HFF-Myc (cell line): ENCODE data around the gene PLEKHG4B.
A peak's percentile ranks its signal among the peaks of the same experiment; 100 is the strongest.
"Not testable (repeated sequence)": the region's sequence is repeated elsewhere in the genome, so short reads cannot be mapped to it uniquely, and the experiment has no call there.

Experiments used
- DNase-seq: peaks from one replicate; pipeline ENCODE4 v3.0.0-alpha.2; 2011; ENCODE audit warnings: low read depth; ENCODE audit errors: extremely low read depth
- H3K4me3 ChIP-seq: replicated peaks from 2 replicates; pipeline ENCODE4 v1.5.1; 2011; ENCODE audit warnings: low read depth, mild to moderate bottlenecking, control low read depth, low read length
- TF ChIP-seq, protein P1 (sequence below): IDR thresholded peaks from 2 replicates; pipeline ENCODE4 v1.5.1; 2012; ENCODE audit warnings: mild to moderate bottlenecking, low read depth, low read length, control low read depth; ENCODE audit errors: missing control alignments

The PLEKHG4B gene

DNA sequence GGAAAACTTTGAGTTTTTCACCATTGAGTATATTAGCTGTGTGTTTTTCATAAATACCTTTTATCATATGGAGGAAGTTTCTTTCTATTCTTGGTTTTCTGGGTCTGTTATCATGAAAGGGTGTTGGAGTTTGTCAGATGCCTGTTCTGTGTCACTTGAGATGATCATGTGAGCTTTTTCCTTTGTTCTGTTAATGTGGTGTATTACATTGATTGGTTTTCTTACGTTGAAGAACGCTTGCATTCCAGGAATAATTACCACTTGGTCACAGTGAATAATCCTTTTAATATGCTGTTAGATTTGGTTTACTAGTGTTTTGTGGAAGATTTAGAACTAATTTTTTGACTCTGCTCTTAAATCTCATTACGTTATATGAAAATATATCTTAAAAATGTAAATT, 7.8 kb downstream of the PLEKHG4B start:
- TF ChIP-seq, protein P1, sequence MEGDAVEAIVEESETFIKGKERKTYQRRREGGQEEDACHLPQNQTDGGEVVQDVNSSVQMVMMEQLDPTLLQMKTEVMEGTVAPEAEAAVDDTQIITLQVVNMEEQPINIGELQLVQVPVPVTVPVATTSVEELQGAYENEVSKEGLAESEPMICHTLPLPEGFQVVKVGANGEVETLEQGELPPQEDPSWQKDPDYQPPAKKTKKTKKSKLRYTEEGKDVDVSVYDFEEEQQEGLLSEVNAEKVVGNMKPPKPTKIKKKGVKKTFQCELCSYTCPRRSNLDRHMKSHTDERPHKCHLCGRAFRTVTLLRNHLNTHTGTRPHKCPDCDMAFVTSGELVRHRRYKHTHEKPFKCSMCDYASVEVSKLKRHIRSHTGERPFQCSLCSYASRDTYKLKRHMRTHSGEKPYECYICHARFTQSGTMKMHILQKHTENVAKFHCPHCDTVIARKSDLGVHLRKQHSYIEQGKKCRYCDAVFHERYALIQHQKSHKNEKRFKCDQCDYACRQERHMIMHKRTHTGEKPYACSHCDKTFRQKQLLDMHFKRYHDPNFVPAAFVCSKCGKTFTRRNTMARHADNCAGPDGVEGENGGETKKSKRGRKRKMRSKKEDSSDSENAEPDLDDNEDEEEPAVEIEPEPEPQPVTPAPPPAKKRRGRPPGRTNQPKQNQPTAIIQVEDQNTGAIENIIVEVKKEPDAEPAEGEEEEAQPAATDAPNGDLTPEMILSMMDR = no peak
- H3K4me3 ChIP-seq = no peak overlapping the region
- no peak for DNase-seq

DNA sequence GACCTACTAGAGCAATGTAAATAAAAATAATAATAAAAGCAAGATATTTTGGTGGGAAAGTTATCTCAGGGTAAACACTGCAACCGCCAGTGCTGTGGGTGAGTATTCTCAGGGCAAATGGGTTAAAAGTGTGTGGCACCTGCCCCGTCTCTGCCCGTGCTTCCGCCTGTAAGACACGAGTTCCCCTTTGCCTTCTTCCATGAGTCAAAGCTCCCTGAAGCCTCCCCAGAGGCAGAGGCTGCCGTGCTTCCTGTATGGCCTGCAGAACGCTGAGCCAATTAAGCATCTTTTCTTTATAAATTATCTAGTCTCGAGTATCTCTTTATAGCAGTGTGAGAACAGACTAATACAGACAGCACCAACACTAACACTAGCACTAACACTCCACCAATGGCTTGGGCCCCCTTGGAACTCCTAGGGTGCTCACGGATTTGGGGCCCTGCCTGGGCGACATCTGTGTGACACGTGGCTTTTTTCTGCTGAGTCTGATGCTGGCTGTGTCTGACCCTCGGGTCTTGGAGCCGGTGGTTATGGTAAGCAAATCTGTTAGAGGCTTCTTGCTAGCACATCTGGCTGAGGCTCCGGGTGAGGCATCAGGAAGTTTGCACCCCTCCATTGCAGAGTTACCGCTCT, 10.6 kb downstream of the PLEKHG4B start:
- DNase-seq = peak; percentile 81
- TF ChIP-seq, protein P1 = no peak
- H3K4me3 ChIP-seq = no peak overlapping the region

DNA sequence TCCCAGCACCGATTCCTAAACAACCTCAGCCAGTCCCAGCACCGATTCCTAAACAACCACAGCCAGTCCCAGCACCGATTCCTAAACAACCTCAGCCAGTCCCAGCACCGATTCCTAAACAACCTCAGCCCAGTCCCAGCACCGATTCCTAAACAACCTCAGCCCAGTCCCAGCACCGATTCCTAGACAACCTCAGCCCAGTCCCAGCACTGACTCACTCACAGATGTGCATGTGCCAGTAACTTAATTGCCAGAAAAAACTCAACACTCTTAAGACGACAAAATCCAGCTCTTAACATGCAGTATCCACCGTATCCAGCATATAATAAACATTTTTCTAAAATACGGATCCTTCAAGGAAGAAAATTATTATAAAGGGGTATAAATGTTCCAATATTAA, 12.1 kb downstream of the PLEKHG4B start:
- DNase-seq, H3K4me3 ChIP-seq: not testable (repeated sequence)

DNA sequence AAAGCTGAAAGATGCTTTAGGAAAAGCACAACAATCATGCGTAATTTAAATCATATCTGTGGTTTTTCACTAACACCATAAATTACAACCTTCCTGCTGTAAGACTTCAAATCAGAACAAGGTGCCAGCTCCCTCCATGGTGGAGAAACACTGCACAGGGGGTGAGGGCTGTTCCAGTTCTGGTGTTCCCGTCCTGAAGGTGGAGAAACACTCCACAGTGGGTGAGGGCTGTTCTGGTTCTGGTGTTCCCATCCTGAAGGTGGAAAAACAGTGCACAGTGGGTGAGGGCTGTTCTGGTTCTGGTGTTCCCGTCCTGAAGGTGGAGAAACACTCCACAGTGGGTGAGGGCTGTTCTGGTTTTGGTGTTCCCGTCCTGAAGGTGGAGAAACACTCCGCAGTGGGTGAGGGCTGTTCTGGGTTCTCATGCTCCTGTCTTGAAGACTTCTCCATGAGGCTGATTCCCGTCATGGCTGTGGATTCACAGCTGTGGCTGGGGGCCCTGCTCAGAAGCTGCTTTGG, 12.9 kb downstream of the PLEKHG4B start:
- no peak for DNase-seq
- TF ChIP-seq, protein P1 = no peak
- H3K4me3 ChIP-seq = no peak overlapping the region

DNA sequence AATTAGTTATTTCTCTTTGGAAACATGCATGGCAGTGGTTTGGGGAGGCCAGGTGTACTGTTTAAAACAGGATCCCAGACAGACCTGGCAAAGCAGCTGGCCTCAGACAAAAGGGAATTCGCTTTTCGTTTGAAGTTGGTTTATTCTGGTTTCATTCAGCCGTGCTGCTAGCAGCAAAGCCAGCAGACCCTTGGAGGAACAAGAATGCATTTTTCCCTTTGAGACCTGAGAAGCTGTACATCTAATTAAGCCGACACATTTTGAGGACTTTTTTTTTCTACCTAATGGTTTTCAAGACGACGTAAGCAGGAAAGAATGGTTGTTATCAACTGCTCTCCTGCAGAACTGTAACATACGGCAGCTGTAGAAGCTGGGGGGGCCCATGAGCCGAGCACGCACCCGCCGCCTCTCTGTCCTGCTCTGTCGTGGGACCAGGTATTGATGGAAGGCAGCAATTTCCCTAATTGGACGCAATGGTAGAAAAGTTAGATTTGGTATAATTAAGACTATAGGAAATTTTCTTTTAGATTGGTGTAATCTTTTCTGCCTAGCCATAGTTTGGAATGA, 13.6 kb downstream of the PLEKHG4B start:
- no peak overlapping the region for H3K4me3 ChIP-seq
- TF ChIP-seq, protein P1 = no peak
- DNase-seq = no peak

DNA sequence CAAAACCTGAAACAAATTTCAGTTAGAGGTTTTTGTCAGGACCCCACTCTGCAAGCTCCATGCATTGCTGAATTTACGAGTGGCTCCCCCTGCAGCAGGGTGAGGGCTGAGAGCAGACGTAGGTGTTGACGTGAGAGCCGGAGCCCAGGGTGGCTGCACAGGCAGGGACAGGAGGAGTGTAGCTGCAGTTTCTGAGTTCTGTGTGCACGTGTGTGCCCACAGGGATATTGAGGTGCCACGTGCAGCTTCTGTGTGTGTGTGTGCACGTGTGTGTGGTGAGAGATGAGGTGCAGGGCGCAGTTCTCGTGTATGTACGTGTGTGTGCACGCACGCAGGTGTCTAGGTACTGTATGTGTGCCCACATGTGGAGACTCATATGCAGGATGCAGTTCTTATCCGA, 14.6 kb downstream of the PLEKHG4B start:
- no peak overlapping the region for H3K4me3 ChIP-seq
- TF ChIP-seq, protein P1 = no peak
- DNase-seq = no peak

DNA sequence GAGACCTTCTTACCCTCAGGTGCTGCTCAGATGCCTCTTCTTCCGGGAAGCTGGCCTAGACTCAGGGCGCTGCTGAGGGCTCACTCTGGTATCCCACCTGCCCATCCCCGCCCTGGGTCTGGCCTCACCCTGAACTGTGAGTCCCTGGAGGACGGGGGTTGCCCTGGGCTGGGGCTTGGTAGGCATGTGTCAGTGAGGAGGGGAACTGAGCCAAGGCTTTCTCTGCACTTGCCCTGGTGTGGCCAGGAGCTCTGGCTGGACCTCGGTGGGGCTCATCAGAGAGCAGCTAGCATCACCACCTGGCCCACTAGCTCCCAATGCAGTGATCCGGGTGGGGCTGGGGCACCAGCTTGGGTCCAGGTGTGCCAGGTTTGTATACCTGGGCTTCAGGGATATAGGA, 15.6 kb downstream of the PLEKHG4B start:
- DNase-seq = no peak
- no peak overlapping the region for H3K4me3 ChIP-seq
- TF ChIP-seq, protein P1 = no peak
